Measurements from ENCODE around the gene PSMC3. TPM values are rescaled to one million over a fixed set of nuclear protein-coding genes. Genes with fewer than 3 reads are reported as not detected.

Gene PSMC3
- total and polyA plus RNA-seq, 9 of the 15 experiments (the other 6 are each of a cell fraction or from before 2014, with no cell fraction given), result 44.3 to 324 (median 240) TPM

GRCh38 chr11:47376525-47377371, 49.5 kb downstream of the PSMC3 start (continued):
- TF ChIP-seq DEAF1 (CRISPR knock-in tag; IDR thresholded peaks at IDR 0.05) (no peak), AFF1 (IDR thresholded peaks at IDR 0.05; ENCODE audit: low read depth in 1 of 2, partially characterized antibody in 2 of 2) (peak in 1 of 2 experiments; percentile 52), POLR2A (conservative IDR thresholded peaks at IDR 0.05) (no peak), ARNT (IDR thresholded peaks at IDR 0.05) (no peak; a peak in 1 of 4 replicates), SETDB1 (IDR thresholded peaks at IDR 0.05; ENCODE audit: low read length) (no peak), RB1 (IDR thresholded peaks at IDR 0.05; ENCODE audit: low read depth) (no peak), PHF21A (IDR thresholded peaks at IDR 0.05; ENCODE audit: borderline replicate concordance, low read depth) (no peak), ZBTB11 (CRISPR knock-in tag; IDR thresholded peaks at IDR 0.05) (no peak; a peak in 1 of 6 replicates), FOXJ3 (CRISPR knock-in tag; IDR thresholded peaks at IDR 0.05) (no peak), MAFK (IDR thresholded peaks at IDR 0.05; ENCODE audit: low read length) (no peak), SMC3 (conservative IDR thresholded peaks at IDR 0.05; ENCODE audit: insufficient read depth, low read depth, low read length) (no peak), GTF2A2 (tag; IDR thresholded peaks at IDR 0.05) (no peak), CREB3L1 (IDR thresholded peaks at IDR 0.05; ENCODE audit: borderline replicate concordance, low read depth) (no peak), HOXB6 (CRISPR knock-in tag; IDR thresholded peaks at IDR 0.05; ENCODE audit: borderline replicate concordance) (no peak)
